ENCODE results near the gene ARHGEF7.

ARHGEF7 gene

GRCh38 chr13:111337206-111337605, 222.1 kb downstream of the ARHGEF7 start:
- Histone ChIP-seq H3K9me3 (ENCODE audit: control insufficient read depth in 1 of 2, low read length in 2 of 2) (no peaks in the 10 kb centered on the region), H3K9ac (ENCODE audit: low read depth in 1 of 2, low read length in 2 of 2) (no peak overlapping the region)

GRCh38 chr13:111337741-111338140, 222.6 kb downstream of the ARHGEF7 start:
- H3K4me3 ChIP-seq (ENCODE audit: low read depth in 1 of 2, low read length in 2 of 2), result no peak overlapping the region
- no peak overlapping the region for H3K27ac ChIP-seq (ENCODE audit: low read depth, low read length)
- no peaks in the 10 kb centered on the region for H3K27me3 ChIP-seq (ENCODE audit: control insufficient read depth in 1 of 2, insufficient read depth in 2 of 2, low read length in 2 of 2)
- no peaks in the 10 kb centered on the region for H3K36me3 ChIP-seq (ENCODE audit: control insufficient read depth in 1 of 2, insufficient read depth in 2 of 2, low read length in 2 of 2)
- no peak overlapping the region for H3K9ac ChIP-seq (ENCODE audit: low read depth in 1 of 2, low read length in 2 of 2)
- H3K4me1 ChIP-seq (ENCODE audit: control insufficient read depth in 1 of 2, insufficient read depth in 2 of 2, low read length in 2 of 2), result no peaks in the 10 kb centered on the region
- no peaks in the 10 kb centered on the region for H3K9me3 ChIP-seq (ENCODE audit: control insufficient read depth in 1 of 2, low read length in 2 of 2)

More at GRCh38 chr13:111337206-111337605, 222.1 kb downstream of the ARHGEF7 start:
- H3K4me1 ChIP-seq (ENCODE audit: control insufficient read depth in 1 of 2, insufficient read depth in 2 of 2, low read length in 2 of 2), result no peaks in the 10 kb centered on the region
- no peak overlapping the region for H3K4me3 ChIP-seq (ENCODE audit: low read depth in 1 of 2, low read length in 2 of 2)
- H3K36me3 ChIP-seq (ENCODE audit: control insufficient read depth in 1 of 2, insufficient read depth in 2 of 2, low read length in 2 of 2), result no peaks in the 10 kb centered on the region
- no peak overlapping the region for H3K27ac ChIP-seq (ENCODE audit: low read depth, low read length)
- no peaks in the 10 kb centered on the region for H3K27me3 ChIP-seq (ENCODE audit: control insufficient read depth in 1 of 2, insufficient read depth in 2 of 2, low read length in 2 of 2)

GRCh38 chr13:111338841-111339240, 223.7 kb downstream of the ARHGEF7 start:
- Histone ChIP-seq H3K9ac (ENCODE audit: low read depth in 1 of 2, low read length in 2 of 2) (no peak overlapping the region), H3K9me3 (ENCODE audit: control insufficient read depth in 1 of 2, low read length in 2 of 2) (no peaks in the 10 kb centered on the region), H3K36me3 (ENCODE audit: control insufficient read depth in 1 of 2, insufficient read depth in 2 of 2, low read length in 2 of 2) (no peaks in the 10 kb centered on the region), H3K27me3 (ENCODE audit: control insufficient read depth in 1 of 2, insufficient read depth in 2 of 2, low read length in 2 of 2) (no peaks in the 10 kb centered on the region), H3K27ac (ENCODE audit: low read depth, low read length) (no peak overlapping the region), H3K4me1 (ENCODE audit: control insufficient read depth in 1 of 2, insufficient read depth in 2 of 2, low read length in 2 of 2) (no peaks in the 10 kb centered on the region), H3K4me3 (ENCODE audit: low read depth in 1 of 2, low read length in 2 of 2) (no peak overlapping the region)

- Histone ChIP-seq H3K27ac (ENCODE audit: low read depth, low read length) (no peak overlapping the region), H3K9ac (ENCODE audit: low read depth in 1 of 2, low read length in 2 of 2) (no peak overlapping the region), H3K9me3 (ENCODE audit: control insufficient read depth in 1 of 2, low read length in 2 of 2) (no peaks in the 10 kb centered on the region), H3K4me3 (ENCODE audit: low read depth in 1 of 2, low read length in 2 of 2) (no peak overlapping the region), H3K4me1 (ENCODE audit: control insufficient read depth in 1 of 2, insufficient read depth in 2 of 2, low read length in 2 of 2) (no peaks in the 10 kb centered on the region), H3K27me3 (ENCODE audit: control insufficient read depth in 1 of 2, insufficient read depth in 2 of 2, low read length in 2 of 2) (no peaks in the 10 kb centered on the region), H3K36me3 (ENCODE audit: control insufficient read depth in 1 of 2, insufficient read depth in 2 of 2, low read length in 2 of 2) (no peaks in the 10 kb centered on the region)
These were observed 224.4 kb downstream of the ARHGEF7 start for GRCh38 chr13:111339366-111340143.

- Histone ChIP-seq H3K27me3 (ENCODE audit: control insufficient read depth in 1 of 2, insufficient read depth in 2 of 2, low read length in 2 of 2) (no peaks in the 10 kb centered on the region), H3K27ac (ENCODE audit: low read depth, low read length) (no peak overlapping the region), H3K4me3 (ENCODE audit: low read depth in 1 of 2, low read length in 2 of 2) (no peak overlapping the region)
These were observed 226.8 kb downstream of the ARHGEF7 start for GRCh38 chr13:111341886-111342285.

GRCh38 chr13:111342721-111343120, 227.6 kb downstream of the ARHGEF7 start:
- no peaks in the 10 kb centered on the region for H3K36me3 ChIP-seq (ENCODE audit: control insufficient read depth in 1 of 2, insufficient read depth in 2 of 2, low read length in 2 of 2)
- no peak overlapping the region for H3K9ac ChIP-seq (ENCODE audit: low read depth in 1 of 2, low read length in 2 of 2)
- H3K4me3 ChIP-seq (ENCODE audit: low read depth in 1 of 2, low read length in 2 of 2), result no peak overlapping the region
- H3K4me1 ChIP-seq (ENCODE audit: control insufficient read depth in 1 of 2, insufficient read depth in 2 of 2, low read length in 2 of 2), result peaks cover 0 to 3% of the 10 kb centered on the region in 2 donors
- H3K27me3 ChIP-seq (ENCODE audit: control insufficient read depth in 1 of 2, insufficient read depth in 2 of 2, low read length in 2 of 2), result no peaks in the 10 kb centered on the region
- no peaks in the 10 kb centered on the region for H3K9me3 ChIP-seq (ENCODE audit: control insufficient read depth in 1 of 2, low read length in 2 of 2)
- no peak overlapping the region for H3K27ac ChIP-seq (ENCODE audit: low read depth, low read length)

More at GRCh38 chr13:111341886-111342285, 226.8 kb downstream of the ARHGEF7 start:
- H3K36me3 ChIP-seq (ENCODE audit: control insufficient read depth in 1 of 2, insufficient read depth in 2 of 2, low read length in 2 of 2), result no peaks in the 10 kb centered on the region
- H3K9ac ChIP-seq (ENCODE audit: low read depth in 1 of 2, low read length in 2 of 2), result no peak overlapping the region
- H3K4me1 ChIP-seq (ENCODE audit: control insufficient read depth in 1 of 2, insufficient read depth in 2 of 2, low read length in 2 of 2), result no peaks in the 10 kb centered on the region
- H3K9me3 ChIP-seq (ENCODE audit: control insufficient read depth in 1 of 2, low read length in 2 of 2), result no peaks in the 10 kb centered on the region

- Histone ChIP-seq H3K9ac (ENCODE audit: low read depth in 1 of 2, low read length in 2 of 2) (no peak overlapping the region), H3K9me3 (ENCODE audit: control insufficient read depth in 1 of 2, low read length in 2 of 2) (no peaks in the 10 kb centered on the region), H3K4me3 (ENCODE audit: low read depth in 1 of 2, low read length in 2 of 2) (no peak overlapping the region), H3K4me1 (ENCODE audit: control insufficient read depth in 1 of 2, insufficient read depth in 2 of 2, low read length in 2 of 2) (peaks cover 0 to 5% of the 10 kb centered on the region in 2 donors), H3K27me3 (ENCODE audit: control insufficient read depth in 1 of 2, insufficient read depth in 2 of 2, low read length in 2 of 2) (no peaks in the 10 kb centered on the region), H3K36me3 (ENCODE audit: control insufficient read depth in 1 of 2, insufficient read depth in 2 of 2, low read length in 2 of 2) (no peaks in the 10 kb centered on the region), H3K27ac (ENCODE audit: low read depth, low read length) (no peak overlapping the region)
These were observed 228.2 kb downstream of the ARHGEF7 start for GRCh38 chr13:111343186-111343805.

- no peak overlapping the region for H3K9ac ChIP-seq (ENCODE audit: low read depth in 1 of 2, low read length in 2 of 2)
- no peak overlapping the region for H3K27ac ChIP-seq (ENCODE audit: low read depth, low read length)
- H3K36me3 ChIP-seq (ENCODE audit: control insufficient read depth in 1 of 2, insufficient read depth in 2 of 2, low read length in 2 of 2), result no peaks in the 10 kb centered on the region
These were observed 229.5 kb downstream of the ARHGEF7 start for GRCh38 chr13:111344471-111345191.

GRCh38 chr13:111345682-111346081, 230.6 kb downstream of the ARHGEF7 start:
- H3K9ac ChIP-seq (ENCODE audit: low read depth in 1 of 2, low read length in 2 of 2), result no peak overlapping the region
- no peaks in the 10 kb centered on the region for H3K36me3 ChIP-seq (ENCODE audit: control insufficient read depth in 1 of 2, insufficient read depth in 2 of 2, low read length in 2 of 2)
- no peak overlapping the region for H3K4me3 ChIP-seq (ENCODE audit: low read depth in 1 of 2, low read length in 2 of 2)
- H3K9me3 ChIP-seq (ENCODE audit: control insufficient read depth in 1 of 2, low read length in 2 of 2), result no peaks in the 10 kb centered on the region
- no peak overlapping the region for H3K27ac ChIP-seq (ENCODE audit: low read depth, low read length)
- H3K4me1 ChIP-seq (ENCODE audit: control insufficient read depth in 1 of 2, insufficient read depth in 2 of 2, low read length in 2 of 2), result peaks cover 0 to 5% of the 10 kb centered on the region in 2 donors
- no peaks in the 10 kb centered on the region for H3K27me3 ChIP-seq (ENCODE audit: control insufficient read depth in 1 of 2, insufficient read depth in 2 of 2, low read length in 2 of 2)

More at GRCh38 chr13:111344471-111345191, 229.5 kb downstream of the ARHGEF7 start:
- H3K27me3 ChIP-seq (ENCODE audit: control insufficient read depth in 1 of 2, insufficient read depth in 2 of 2, low read length in 2 of 2), result no peaks in the 10 kb centered on the region
- H3K4me1 ChIP-seq (ENCODE audit: control insufficient read depth in 1 of 2, insufficient read depth in 2 of 2, low read length in 2 of 2), result peaks cover 0 to 5% of the 10 kb centered on the region in 2 donors
- H3K9me3 ChIP-seq (ENCODE audit: control insufficient read depth in 1 of 2, low read length in 2 of 2), result no peaks in the 10 kb centered on the region
- no peak overlapping the region for H3K4me3 ChIP-seq (ENCODE audit: low read depth in 1 of 2, low read length in 2 of 2)

GRCh38 chr13:111346101-111346680, 231.1 kb downstream of the ARHGEF7 start:
- H3K4me1 ChIP-seq (ENCODE audit: control insufficient read depth in 1 of 2, insufficient read depth in 2 of 2, low read length in 2 of 2), result peaks cover 0 to 5% of the 10 kb centered on the region in 2 donors
- no peaks in the 10 kb centered on the region for H3K27me3 ChIP-seq (ENCODE audit: control insufficient read depth in 1 of 2, insufficient read depth in 2 of 2, low read length in 2 of 2)
- H3K36me3 ChIP-seq (ENCODE audit: control insufficient read depth in 1 of 2, insufficient read depth in 2 of 2, low read length in 2 of 2), result no peaks in the 10 kb centered on the region
- no peak overlapping the region for H3K27ac ChIP-seq (ENCODE audit: low read depth, low read length)
- no peaks in the 10 kb centered on the region for H3K9me3 ChIP-seq (ENCODE audit: control insufficient read depth in 1 of 2, low read length in 2 of 2)
- no peak overlapping the region for H3K9ac ChIP-seq (ENCODE audit: low read depth in 1 of 2, low read length in 2 of 2)
- no peak overlapping the region for H3K4me3 ChIP-seq (ENCODE audit: low read depth in 1 of 2, low read length in 2 of 2)
